ENCODE results near the gene SND1. TPM values are rescaled to one million over a fixed set of nuclear protein-coding genes. Genes with fewer than 3 reads are reported as not detected.

The SND1 gene
- total and polyA plus RNA-seq, 10 donors: 61.7 to 173 (median 116) TPM

- peaks cover 0 to 85% (median 21%) of the 10 kb centered on the region in 6 donors for H3K36me3 ChIP-seq
- no peaks in the 10 kb centered on the region for H3K27me3 ChIP-seq (replicated peaks in 1 of 7)
- peaks cover 0 to 28% (median 1%) of the 10 kb centered on the region in 6 donors for H3K4me1 ChIP-seq
- 62 to 97% (median 80%) methylated on average over 3 of the region's 3 CpGs for WGBS, 5 donors
- no peak for DNase-seq
- H3K4me3 ChIP-seq: no peak overlapping the region
- intact Hi-C loops (cut with DNase I; ENCODE audit: low total_unique reads): loop anchor here (10.0 kb wide), 1 partner anchor 320 kb away; the partner anchor contains the start of gene LRRC4
- no peak for TF ChIP-seq POLR2AphosphoS5 (IDR thresholded peaks at IDR 0.05)
- TF ChIP-seq, protein P1, sequence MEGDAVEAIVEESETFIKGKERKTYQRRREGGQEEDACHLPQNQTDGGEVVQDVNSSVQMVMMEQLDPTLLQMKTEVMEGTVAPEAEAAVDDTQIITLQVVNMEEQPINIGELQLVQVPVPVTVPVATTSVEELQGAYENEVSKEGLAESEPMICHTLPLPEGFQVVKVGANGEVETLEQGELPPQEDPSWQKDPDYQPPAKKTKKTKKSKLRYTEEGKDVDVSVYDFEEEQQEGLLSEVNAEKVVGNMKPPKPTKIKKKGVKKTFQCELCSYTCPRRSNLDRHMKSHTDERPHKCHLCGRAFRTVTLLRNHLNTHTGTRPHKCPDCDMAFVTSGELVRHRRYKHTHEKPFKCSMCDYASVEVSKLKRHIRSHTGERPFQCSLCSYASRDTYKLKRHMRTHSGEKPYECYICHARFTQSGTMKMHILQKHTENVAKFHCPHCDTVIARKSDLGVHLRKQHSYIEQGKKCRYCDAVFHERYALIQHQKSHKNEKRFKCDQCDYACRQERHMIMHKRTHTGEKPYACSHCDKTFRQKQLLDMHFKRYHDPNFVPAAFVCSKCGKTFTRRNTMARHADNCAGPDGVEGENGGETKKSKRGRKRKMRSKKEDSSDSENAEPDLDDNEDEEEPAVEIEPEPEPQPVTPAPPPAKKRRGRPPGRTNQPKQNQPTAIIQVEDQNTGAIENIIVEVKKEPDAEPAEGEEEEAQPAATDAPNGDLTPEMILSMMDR (IDR thresholded peaks at IDR 0.05 in 8 of 11, conservative IDR thresholded peaks at IDR 0.05 in 3 of 11): no peak
- peaks cover 0 to 15% (median 12%) of the 10 kb centered on the region in 8 donors for H3K9me3 ChIP-seq
- H3K27ac ChIP-seq: no peak overlapping the region
Observed at GRCh38 chr7:127715272-127715671, 63.3 kb downstream of the SND1 start.

- 97 to 100% (median 99%) methylated on average over 1 of the region's 1 CpG for WGBS, 5 donors
Observed at GRCh38 chr7:127715901-127716300, 63.9 kb downstream of the SND1 start.

DNA sequence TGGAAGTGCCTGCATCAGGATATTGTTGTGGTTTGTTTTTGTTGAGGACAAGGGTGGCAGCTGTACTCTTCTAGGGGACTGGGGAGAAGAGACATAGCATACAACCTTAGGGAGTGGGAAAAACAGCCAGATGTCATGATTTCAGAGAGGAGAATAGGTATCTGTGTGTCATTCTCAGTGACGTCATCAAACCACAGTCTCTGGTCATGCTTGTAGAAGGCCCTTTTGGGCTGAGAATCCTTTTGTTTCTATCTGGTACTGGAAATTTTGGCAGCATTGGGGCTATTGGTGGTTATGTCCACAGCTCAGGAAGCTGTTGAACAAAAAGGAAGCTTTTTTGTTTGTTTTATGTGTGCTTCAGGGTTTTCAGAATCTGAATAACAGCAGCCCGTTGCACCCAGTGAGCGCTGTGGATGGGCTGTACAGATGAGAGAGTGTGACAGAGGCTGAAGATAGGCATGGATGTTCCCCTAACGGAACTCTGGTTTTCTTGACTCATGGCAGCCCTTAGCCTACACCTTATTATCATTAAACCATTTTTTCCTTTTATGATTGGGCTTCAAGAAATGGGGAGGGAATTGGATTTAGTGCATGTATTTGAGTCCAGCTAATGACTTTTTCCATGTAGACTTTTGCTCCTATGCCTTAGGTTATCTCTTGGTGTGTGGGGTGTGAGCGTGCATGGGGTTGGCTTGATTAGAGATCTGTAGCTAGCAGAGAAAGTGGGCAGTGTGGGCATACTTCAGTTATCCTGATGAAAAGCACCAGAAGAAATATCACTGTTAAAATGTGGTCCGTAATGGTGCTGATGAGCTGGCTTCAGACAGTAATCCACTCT is 65.7 kb downstream of the SND1 start:
- intact Hi-C loops (cut with DNase I; ENCODE audit: low total_unique reads): loop anchor here (10.0 kb wide), 1 partner anchor 317 kb away; the partner anchor contains the start of gene LRRC4
- no peak overlapping the region for H3K4me3 ChIP-seq
- H3K9me3 ChIP-seq: no peaks in the 10 kb centered on the region
- peaks cover 0 to 85% (median 28%) of the 10 kb centered on the region in 6 donors for H3K36me3 ChIP-seq
- no peak for DNase-seq
- no peaks in the 10 kb centered on the region for H3K27me3 ChIP-seq (replicated peaks in 1 of 7)
- peaks cover 0 to 28% (median 1%) of the 10 kb centered on the region in 6 donors for H3K4me1 ChIP-seq
- no peak overlapping the region for H3K27ac ChIP-seq
- TF ChIP-seq POLR2AphosphoS5 (IDR thresholded peaks at IDR 0.05) (no peak), POLR2A (IDR thresholded peaks at IDR 0.05) (no peak)
- TF ChIP-seq, protein P1 (IDR thresholded peaks at IDR 0.05 in 8 of 11, conservative IDR thresholded peaks at IDR 0.05 in 3 of 11): no peak
- 89 to 100% (median 97%) methylated on average over 6 of the region's 6 CpGs for WGBS, 5 donors

More at GRCh38 chr7:127715901-127716300, 63.9 kb downstream of the SND1 start:
- TF ChIP-seq, protein P1 (IDR thresholded peaks at IDR 0.05 in 8 of 11, conservative IDR thresholded peaks at IDR 0.05 in 3 of 11): no peak
- TF ChIP-seq POLR2A (IDR thresholded peaks at IDR 0.05) (no peak), POLR2AphosphoS5 (IDR thresholded peaks at IDR 0.05) (no peak)
- Histone ChIP-seq H3K27ac (no peak overlapping the region), H3K9me3 (peaks cover 0 to 11% (median 8%) of the 10 kb centered on the region in 8 donors), H3K27me3 (replicated peaks in 1 of 7) (no peaks in the 10 kb centered on the region), H3K36me3 (peaks cover 0 to 85% (median 20%) of the 10 kb centered on the region in 6 donors), H3K4me1 (peaks cover 0 to 28% (median 1%) of the 10 kb centered on the region in 6 donors), H3K4me3 (no peak overlapping the region)
- no peak for DNase-seq
- intact Hi-C loops (cut with DNase I; ENCODE audit: low total_unique reads): loop anchor here (10.0 kb wide), 1 partner anchor 319 kb away; the partner anchor contains the start of gene LRRC4

DNA sequence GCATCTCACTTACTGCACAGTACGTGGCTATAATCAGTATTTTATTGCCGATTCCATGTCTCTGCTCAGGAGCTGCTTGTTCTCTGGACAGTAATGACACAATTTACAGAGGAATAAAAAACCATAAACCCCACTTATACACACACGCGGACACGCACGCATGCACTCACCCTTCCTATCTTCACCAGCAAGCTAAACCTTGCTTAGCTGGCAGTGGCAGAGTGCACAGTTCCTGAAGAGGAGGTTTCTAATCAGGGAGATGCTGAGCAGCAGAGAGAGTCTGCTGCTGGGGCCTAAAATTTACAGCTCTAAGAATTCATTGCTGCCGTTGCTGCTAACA is 66.3 kb downstream of the SND1 start:
- TF ChIP-seq POLR2AphosphoS5 (IDR thresholded peaks at IDR 0.05) (no peak), POLR2A (IDR thresholded peaks at IDR 0.05) (no peak)
- TF ChIP-seq, protein P1 (IDR thresholded peaks at IDR 0.05 in 8 of 11, conservative IDR thresholded peaks at IDR 0.05 in 3 of 11): no peak
- WGBS, 5 donors: 95 to 99% (median 97%) methylated on average over 7 of the region's 7 CpGs
- Histone ChIP-seq H3K9me3 (no peaks in the 10 kb centered on the region), H3K4me1 (peaks cover 0 to 23% (median 1%) of the 10 kb centered on the region in 6 donors), H3K27me3 (replicated peaks in 1 of 7) (no peaks in the 10 kb centered on the region), H3K36me3 (peaks cover 0 to 85% (median 31%) of the 10 kb centered on the region in 6 donors), H3K27ac (no peak overlapping the region), H3K4me3 (no peak overlapping the region)
- DNase-seq: no peak
- intact Hi-C loops (cut with DNase I; ENCODE audit: low total_unique reads): loop anchor here (10.0 kb wide), 1 partner anchor 316 kb away; the partner anchor contains the start of gene LRRC4
